Mucosa of rectum (tissue), 2 donors: ENCODE measurements around the gene ME3.

Source experiments
- H3K27ac ChIP-seq, 2 donors: one replicate each; pipeline ENCODE4 v1.7.0; 2013; ENCODE audit warnings: inconsistent platforms in 2 of 2, low read depth in 2 of 2, low read length in 2 of 2
- H3K27me3 ChIP-seq, 2 donors: one replicate each; pipeline ENCODE4 v1.7.0; 2013; ENCODE audit warnings: low read length in 2 of 2; ENCODE audit not compliant: control insufficient read depth in 2 of 2, insufficient read depth in 2 of 2
- H3K36me3 ChIP-seq, 2 donors: one replicate each; pipeline ENCODE4 v1.7.0; 2013; ENCODE audit warnings: low read length in 2 of 2; ENCODE audit not compliant: control insufficient read depth in 2 of 2, insufficient read depth in 2 of 2
- H3K4me1 ChIP-seq, 2 donors: one replicate each; pipeline ENCODE4 v1.7.0; 2013; ENCODE audit warnings: low read length in 2 of 2, mild to moderate bottlenecking in 1 of 2; ENCODE audit not compliant: control insufficient read depth in 2 of 2, insufficient read depth in 2 of 2
- H3K4me3 ChIP-seq, 2 donors: one replicate each; pipeline ENCODE4 v1.7.0; 2013; ENCODE audit warnings: low read length in 2 of 2
- H3K9ac ChIP-seq, 2 donors: one replicate each; pipeline ENCODE4 v1.7.0; 2013; ENCODE audit warnings: low read length in 2 of 2, low read depth in 1 of 2, mild to moderate bottlenecking in 1 of 2
- H3K9me3 ChIP-seq, 2 donors: one replicate each; pipeline ENCODE4 v1.7.0; 2013; ENCODE audit warnings: low read length in 2 of 2; ENCODE audit not compliant: control insufficient read depth in 2 of 2
- donor health status: healthy.
- donor health status: Normal muscosa, but diverticular disease.

The ME3 gene

GRCh38 chr11:86693518-86693917, 21.1 kb upstream of the ME3 start:
- no peak overlapping the region for H3K9ac ChIP-seq
- no peaks in the 10 kb centered on the region for H3K36me3 ChIP-seq
- H3K9me3 ChIP-seq = no peaks in the 10 kb centered on the region
- H3K27me3 ChIP-seq = no peaks in the 10 kb centered on the region
- H3K4me3 ChIP-seq = no peak overlapping the region
- no peak overlapping the region for H3K27ac ChIP-seq
- H3K4me1 ChIP-seq = no peaks in the 10 kb centered on the region

GRCh38 chr11:86692746-86693145, 20.3 kb upstream of the ME3 start:
- Histone ChIP-seq H3K9ac (no peak overlapping the region), H3K27me3 (no peaks in the 10 kb centered on the region), H3K9me3 (no peaks in the 10 kb centered on the region), H3K36me3 (no peaks in the 10 kb centered on the region), H3K4me3 (no peak overlapping the region), H3K27ac (no peak overlapping the region), H3K4me1 (no peaks in the 10 kb centered on the region)

- Histone ChIP-seq H3K4me1 (no peaks in the 10 kb centered on the region), H3K9ac (no peak overlapping the region), H3K27me3 (no peaks in the 10 kb centered on the region), H3K27ac (no peak overlapping the region), H3K9me3 (no peaks in the 10 kb centered on the region), H3K36me3 (no peaks in the 10 kb centered on the region), H3K4me3 (no peak overlapping the region)
Measured at GRCh38 chr11:86692317-86692716, 19.9 kb upstream of the ME3 start.

GRCh38 chr11:86688398-86689179, 16.2 kb upstream of the ME3 start:
- H3K9me3 ChIP-seq = no peaks in the 10 kb centered on the region
- no peaks in the 10 kb centered on the region for H3K4me1 ChIP-seq
- H3K4me3 ChIP-seq = no peak overlapping the region
- no peaks in the 10 kb centered on the region for H3K36me3 ChIP-seq
- no peak overlapping the region for H3K9ac ChIP-seq
- H3K27me3 ChIP-seq = no peaks in the 10 kb centered on the region
- H3K27ac ChIP-seq = no peak overlapping the region

GRCh38 chr11:86687185-86687778, 14.9 kb upstream of the ME3 start:
- no peaks in the 10 kb centered on the region for H3K36me3 ChIP-seq
- no peaks in the 10 kb centered on the region for H3K4me1 ChIP-seq
- H3K27ac ChIP-seq = no peak overlapping the region
- H3K27me3 ChIP-seq = no peaks in the 10 kb centered on the region
- H3K9me3 ChIP-seq = no peaks in the 10 kb centered on the region
- no peak overlapping the region for H3K9ac ChIP-seq
- no peak overlapping the region for H3K4me3 ChIP-seq

GRCh38 chr11:86686531-86686930, 14.1 kb upstream of the ME3 start:
- Histone ChIP-seq H3K4me3 (no peak overlapping the region), H3K4me1 (no peaks in the 10 kb centered on the region), H3K9me3 (no peaks in the 10 kb centered on the region), H3K9ac (no peak overlapping the region), H3K36me3 (no peaks in the 10 kb centered on the region), H3K27me3 (no peaks in the 10 kb centered on the region), H3K27ac (no peak overlapping the region)

- Histone ChIP-seq H3K27me3 (no peaks in the 10 kb centered on the region), H3K27ac (no peak overlapping the region), H3K36me3 (no peaks in the 10 kb centered on the region), H3K9ac (no peak overlapping the region), H3K4me1 (peaks cover 4% of the 10 kb centered on the region in 2 donors), H3K9me3 (no peaks in the 10 kb centered on the region), H3K4me3 (no peak overlapping the region)
Measured at GRCh38 chr11:86681483-86681756, 9.0 kb upstream of the ME3 start.

- no peaks in the 10 kb centered on the region for H3K36me3 ChIP-seq
- H3K4me1 ChIP-seq = peaks cover 8 to 9% of the 10 kb centered on the region in 2 donors
- no peak overlapping the region for H3K4me3 ChIP-seq
- H3K27ac ChIP-seq = no peak overlapping the region
- H3K9ac ChIP-seq = no peak overlapping the region
- H3K9me3 ChIP-seq = no peaks in the 10 kb centered on the region
- no peaks in the 10 kb centered on the region for H3K27me3 ChIP-seq
Measured at GRCh38 chr11:86680716-86681482, 8.5 kb upstream of the ME3 start.

- H3K9ac ChIP-seq = no peak overlapping the region
- H3K9me3 ChIP-seq = no peaks in the 10 kb centered on the region
- no peaks in the 10 kb centered on the region for H3K27me3 ChIP-seq
- H3K4me1 ChIP-seq = peaks cover 24 to 27% of the 10 kb centered on the region in 2 donors
- no peak overlapping the region for H3K4me3 ChIP-seq
- H3K36me3 ChIP-seq = no peaks in the 10 kb centered on the region
- H3K27ac ChIP-seq = no peak overlapping the region
Measured at GRCh38 chr11:86678823-86679222, 6.4 kb upstream of the ME3 start.

GRCh38 chr11:86678296-86678695, 5.9 kb upstream of the ME3 start:
- H3K9me3 ChIP-seq = no peaks in the 10 kb centered on the region
- no peaks in the 10 kb centered on the region for H3K36me3 ChIP-seq
- H3K4me3 ChIP-seq = no peak overlapping the region
- H3K27me3 ChIP-seq = no peaks in the 10 kb centered on the region
- no peak overlapping the region for H3K9ac ChIP-seq
- H3K27ac ChIP-seq = no peak overlapping the region
- H3K4me1 ChIP-seq = peaks cover 24 to 32% of the 10 kb centered on the region in 2 donors
